Choroid plexus epithelial cell (primary cell): Measurements from ENCODE around the gene DPYSL4.

Experiments
- DNase-seq: peaks from one replicate; pipeline ENCODE4 v3.0.0-alpha.2; 2010; ENCODE audit warnings: low read depth
- H3K4me3 ChIP-seq: 2 replicates; pipeline ENCODE4 v1.5.1; 2011; ENCODE audit warnings: low read depth, mild to moderate bottlenecking, control low read depth, low read length, moderate library complexity
- TF ChIP-seq, protein P1 (sequence below): conservative IDR thresholded peaks from 2 replicates; pipeline ENCODE4 v1.5.1; 2011; ENCODE audit warnings: low read depth, mild to moderate bottlenecking, control low read depth, inconsistent platforms, low read length, moderate library complexity

DPYSL4 gene

GRCh38 chr10:132199854-132200311 lies 13.1 kb downstream of the DPYSL4 start:
- DNase-seq, result no peak
- TF ChIP-seq, protein P1, sequence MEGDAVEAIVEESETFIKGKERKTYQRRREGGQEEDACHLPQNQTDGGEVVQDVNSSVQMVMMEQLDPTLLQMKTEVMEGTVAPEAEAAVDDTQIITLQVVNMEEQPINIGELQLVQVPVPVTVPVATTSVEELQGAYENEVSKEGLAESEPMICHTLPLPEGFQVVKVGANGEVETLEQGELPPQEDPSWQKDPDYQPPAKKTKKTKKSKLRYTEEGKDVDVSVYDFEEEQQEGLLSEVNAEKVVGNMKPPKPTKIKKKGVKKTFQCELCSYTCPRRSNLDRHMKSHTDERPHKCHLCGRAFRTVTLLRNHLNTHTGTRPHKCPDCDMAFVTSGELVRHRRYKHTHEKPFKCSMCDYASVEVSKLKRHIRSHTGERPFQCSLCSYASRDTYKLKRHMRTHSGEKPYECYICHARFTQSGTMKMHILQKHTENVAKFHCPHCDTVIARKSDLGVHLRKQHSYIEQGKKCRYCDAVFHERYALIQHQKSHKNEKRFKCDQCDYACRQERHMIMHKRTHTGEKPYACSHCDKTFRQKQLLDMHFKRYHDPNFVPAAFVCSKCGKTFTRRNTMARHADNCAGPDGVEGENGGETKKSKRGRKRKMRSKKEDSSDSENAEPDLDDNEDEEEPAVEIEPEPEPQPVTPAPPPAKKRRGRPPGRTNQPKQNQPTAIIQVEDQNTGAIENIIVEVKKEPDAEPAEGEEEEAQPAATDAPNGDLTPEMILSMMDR, result no peak

GRCh38 chr10:132200344-132201110 lies 13.8 kb downstream of the DPYSL4 start:
- no peak overlapping the region for H3K4me3 ChIP-seq
- no peak for DNase-seq
- TF ChIP-seq, protein P1, result no peak

More at GRCh38 chr10:132199854-132200311, 13.1 kb downstream of the DPYSL4 start:
- H3K4me3 ChIP-seq, result no peak overlapping the region

- DNase-seq, result no peak
- TF ChIP-seq, protein P1, result no peak
- no peak overlapping the region for H3K4me3 ChIP-seq
Observed at GRCh38 chr10:132201111-132201969, 14.6 kb downstream of the DPYSL4 start.

DNA sequence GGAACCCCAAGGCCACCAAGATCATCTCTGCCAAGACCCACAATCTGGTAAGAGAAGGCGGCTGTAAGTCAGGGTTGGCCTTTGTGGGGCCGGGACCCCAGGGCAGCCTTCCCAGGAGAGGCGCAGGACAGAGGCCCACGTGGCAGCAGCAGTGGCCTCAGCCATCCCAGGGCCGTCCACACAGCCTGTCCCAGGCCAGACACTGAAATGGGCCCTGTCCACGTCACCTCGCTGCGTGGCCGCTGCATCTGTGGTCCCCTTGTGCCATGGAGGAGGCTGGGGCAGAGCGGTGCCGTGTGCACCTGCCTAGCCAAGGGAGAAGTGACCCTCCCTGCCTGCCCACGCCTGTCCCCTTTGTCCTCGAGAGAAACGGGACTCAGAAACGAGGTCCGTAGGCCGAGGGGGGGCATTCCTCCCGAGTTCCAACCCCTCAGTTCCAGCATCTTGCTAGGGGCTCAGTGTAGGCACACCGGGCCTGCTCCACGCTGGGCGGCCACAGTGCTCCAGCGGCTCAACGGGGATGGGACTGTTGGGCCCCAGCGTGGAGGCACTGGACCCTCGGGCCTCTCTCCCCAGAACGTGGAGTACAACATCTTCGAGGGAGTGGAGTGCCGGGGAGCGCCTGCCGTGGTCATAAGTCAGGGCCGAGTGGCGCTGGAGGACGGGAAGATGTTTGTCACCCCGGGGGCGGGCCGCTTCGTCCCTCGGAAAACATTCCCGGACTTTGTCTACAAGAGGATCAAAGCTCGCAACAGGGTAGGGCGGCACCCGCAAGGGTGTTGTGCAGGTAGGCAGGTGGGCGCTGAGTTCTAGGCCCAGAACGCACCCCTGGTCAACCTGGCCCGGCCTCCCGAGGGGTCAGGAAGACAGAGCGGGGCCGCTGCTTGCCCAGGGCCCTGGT lies 15.6 kb downstream of the DPYSL4 start:
- no peak overlapping the region for H3K4me3 ChIP-seq
- TF ChIP-seq, protein P1, result no peak
- no peak for DNase-seq

DNA sequence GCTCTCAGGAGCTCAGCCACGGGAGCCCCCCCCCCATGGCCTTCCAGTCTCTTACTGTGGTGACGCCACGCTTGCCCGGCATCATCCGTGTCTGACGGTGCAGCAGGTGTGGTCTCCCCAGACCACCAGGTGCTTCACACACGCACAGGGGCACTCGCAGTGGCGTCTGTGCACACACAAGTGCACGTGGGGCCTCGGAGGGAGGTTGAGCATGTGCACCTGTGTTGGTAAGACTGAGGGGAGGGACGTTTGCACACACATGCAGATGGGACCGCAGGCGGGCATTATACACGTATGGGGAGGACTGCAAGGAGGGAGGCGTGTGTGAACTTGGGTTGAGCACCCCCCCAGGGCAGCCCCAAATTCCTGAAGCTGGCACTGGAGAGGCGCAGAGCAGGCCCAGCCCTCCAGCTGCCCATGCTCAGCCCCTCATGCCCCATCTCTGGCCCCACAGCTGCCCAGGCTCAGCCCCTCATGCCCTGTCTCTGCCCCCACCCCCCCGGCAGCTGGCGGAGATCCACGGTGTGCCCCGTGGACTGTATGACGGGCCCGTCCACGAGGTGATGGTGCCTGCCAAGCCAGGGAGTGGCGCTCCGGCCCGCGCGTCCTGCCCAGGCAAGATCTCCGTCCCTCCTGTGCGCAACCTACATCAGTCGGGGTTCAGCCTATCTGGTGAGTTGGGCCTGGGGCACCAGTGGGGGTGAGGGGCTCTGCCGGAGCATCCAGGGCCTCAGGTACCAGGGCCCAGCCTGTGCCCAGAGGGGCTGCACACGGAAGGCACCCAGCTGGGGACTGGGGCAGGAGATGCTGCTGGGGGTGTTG lies 16.7 kb downstream of the DPYSL4 start:
- DNase-seq, result no peak
- TF ChIP-seq, protein P1, result no peak

More for the DNA sequence above, 16.7 kb downstream of the DPYSL4 start:
- H3K4me3 ChIP-seq, result no peak overlapping the region
